Measurements from ENCODE around the gene ITPRID1. TPM values are rescaled to one million over a fixed set of nuclear protein-coding genes. Genes with fewer than 3 reads are reported as not detected.

The ITPRID1 gene
- total and polyA plus RNA-seq, 2 donors = 0.02 to 0.05 TPM

DNA sequence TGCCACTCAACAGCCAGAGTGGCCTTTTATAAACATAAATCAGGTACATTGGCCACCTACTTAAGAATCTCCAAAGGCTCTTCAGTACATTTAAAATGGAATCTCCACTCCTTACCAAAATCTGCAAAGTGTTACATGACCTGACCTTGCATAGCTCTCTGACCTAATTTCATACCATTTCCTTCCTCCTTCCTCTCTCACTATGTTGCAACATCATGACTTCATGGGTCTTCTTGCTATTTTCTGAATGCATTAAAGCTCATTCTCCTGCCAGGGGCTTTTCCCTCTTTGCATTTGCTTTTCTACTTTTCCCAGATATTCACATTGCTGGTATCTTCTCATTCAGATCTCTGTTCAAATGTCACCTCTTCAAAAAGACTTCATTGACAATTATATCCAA is 151.0 kb downstream of the ITPRID1 start:
- Histone ChIP-seq H3K4me3 (ENCODE audit: low read length in 2 of 2) (no peak overlapping the region), H3K9me3 (ENCODE audit: control insufficient read depth in 2 of 2, insufficient read depth in 1 of 2, low read length in 1 of 2) (no peaks in the 10 kb centered on the region), H3K36me3 (ENCODE audit: control insufficient read depth in 2 of 2, insufficient read depth in 2 of 2, low read length in 1 of 2) (no peaks in the 10 kb centered on the region), H3K4me1 (ENCODE audit: control insufficient read depth in 2 of 2, insufficient read depth in 2 of 2, low read length in 2 of 2) (no peaks in the 10 kb centered on the region), H3K27ac (ENCODE audit: low read depth in 1 of 2, low read length in 1 of 2) (no peak overlapping the region), H3K27me3 (ENCODE audit: control insufficient read depth in 2 of 2, insufficient read depth in 1 of 2, low read length in 1 of 2) (no peaks in the 10 kb centered on the region)
- DNase-seq (ENCODE audit: low read depth in 6 of 9, low spot score in 9 of 9) = no peak

DNA sequence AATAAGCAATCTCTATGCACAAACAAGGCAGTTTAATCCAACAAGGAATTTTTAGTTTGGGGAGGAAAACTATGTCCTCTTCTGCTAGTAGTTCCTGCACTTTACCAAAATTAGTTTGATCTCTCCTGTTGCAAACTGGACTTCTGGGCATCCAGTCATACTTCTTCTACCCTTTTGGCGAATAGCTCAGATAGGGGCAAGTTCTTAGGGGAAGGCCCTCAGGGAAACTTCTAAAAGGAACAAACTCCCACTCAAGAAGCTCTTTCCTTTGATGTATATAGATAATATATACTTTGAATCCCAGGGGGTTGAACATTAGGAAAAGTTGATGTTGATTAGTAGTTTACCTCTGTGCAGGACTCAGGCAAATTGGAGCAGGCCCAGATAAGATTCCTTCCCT is 151.7 kb downstream of the ITPRID1 start:
- H3K4me3 ChIP-seq (ENCODE audit: low read length in 2 of 2) = no peak overlapping the region
- H3K27me3 ChIP-seq (ENCODE audit: control insufficient read depth in 2 of 2, insufficient read depth in 1 of 2, low read length in 1 of 2) = no peaks in the 10 kb centered on the region
- H3K27ac ChIP-seq (ENCODE audit: low read depth in 1 of 2, low read length in 1 of 2) = no peak overlapping the region
- WGBS = 97% methylated on average over 1 of the region's 1 CpG
- H3K4me1 ChIP-seq (ENCODE audit: control insufficient read depth in 2 of 2, insufficient read depth in 2 of 2, low read length in 2 of 2) = no peaks in the 10 kb centered on the region
- H3K9me3 ChIP-seq (ENCODE audit: control insufficient read depth in 2 of 2, insufficient read depth in 1 of 2, low read length in 1 of 2) = no peaks in the 10 kb centered on the region
- DNase-seq (ENCODE audit: low read depth in 6 of 9, low spot score in 9 of 9) = no peak
- H3K36me3 ChIP-seq (ENCODE audit: control insufficient read depth in 2 of 2, insufficient read depth in 2 of 2, low read length in 1 of 2) = no peaks in the 10 kb centered on the region

DNA sequence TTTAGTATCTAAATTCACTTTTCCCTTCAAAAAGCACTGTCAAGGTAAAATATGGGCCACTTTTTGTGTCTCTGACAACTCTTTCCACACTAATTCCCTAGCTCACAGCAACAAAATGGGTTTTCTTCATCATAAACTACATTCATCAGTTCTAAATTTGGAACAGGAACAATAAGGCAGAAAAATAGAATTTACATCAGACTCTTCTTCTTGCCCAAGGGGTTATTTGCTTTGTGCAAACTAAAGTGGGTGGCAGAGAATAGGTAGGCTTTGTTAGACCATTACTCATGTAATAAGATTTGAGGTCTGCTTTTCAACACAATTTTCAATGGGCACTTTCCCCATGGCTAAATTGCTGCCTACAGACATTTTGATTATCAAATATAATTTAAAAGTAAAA is 155.6 kb downstream of the ITPRID1 start:
- Histone ChIP-seq H3K4me3 (ENCODE audit: low read length in 2 of 2) (no peak overlapping the region), H3K27me3 (ENCODE audit: control insufficient read depth in 2 of 2, insufficient read depth in 1 of 2, low read length in 1 of 2) (no peaks in the 10 kb centered on the region), H3K27ac (ENCODE audit: low read depth in 1 of 2, low read length in 1 of 2) (no peak overlapping the region), H3K9me3 (ENCODE audit: control insufficient read depth in 2 of 2, insufficient read depth in 1 of 2, low read length in 1 of 2) (no peaks in the 10 kb centered on the region), H3K36me3 (ENCODE audit: control insufficient read depth in 2 of 2, insufficient read depth in 2 of 2, low read length in 1 of 2) (no peaks in the 10 kb centered on the region), H3K4me1 (ENCODE audit: control insufficient read depth in 2 of 2, insufficient read depth in 2 of 2, low read length in 2 of 2) (no peaks in the 10 kb centered on the region)
- no peak for DNase-seq (ENCODE audit: low read depth in 6 of 9, low spot score in 9 of 9)

DNA sequence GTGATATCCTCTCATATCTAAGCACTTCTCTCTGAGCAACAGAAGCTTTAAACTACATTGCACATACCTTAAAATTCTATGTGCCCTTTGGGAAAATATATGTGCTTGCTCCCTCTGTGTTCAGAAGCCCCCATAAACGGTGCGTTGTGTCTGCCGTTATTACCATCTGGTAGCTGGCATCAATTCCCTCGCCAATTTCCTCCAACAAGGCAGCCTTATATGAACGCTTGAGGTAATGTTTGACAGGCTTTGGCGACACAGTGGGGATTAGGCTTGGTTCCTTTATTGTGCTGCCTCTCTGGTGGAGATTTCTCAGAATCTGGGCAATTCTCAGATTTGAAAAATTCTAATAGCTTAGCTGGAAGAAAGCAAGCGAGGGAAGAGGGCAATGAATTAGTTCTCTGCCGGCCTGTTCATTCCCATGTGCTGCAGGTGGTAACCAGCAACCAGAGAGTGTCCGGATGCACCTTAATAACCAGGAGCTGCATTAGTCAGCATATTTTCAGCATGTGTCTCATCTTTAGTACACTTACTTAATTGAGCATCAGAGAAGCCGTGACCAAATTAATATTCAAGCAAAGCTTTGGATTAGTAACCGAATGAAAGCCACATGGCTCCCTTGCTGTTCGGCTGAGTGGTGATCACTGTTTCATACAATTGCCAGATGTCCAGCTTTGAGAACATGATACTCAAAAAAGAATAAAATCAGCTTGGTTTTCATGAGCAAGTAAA is 165.8 kb downstream of the ITPRID1 start:
- no peaks in the 10 kb centered on the region for H3K9me3 ChIP-seq (ENCODE audit: control insufficient read depth in 2 of 2, insufficient read depth in 1 of 2, low read length in 1 of 2)
- H3K4me1 ChIP-seq (ENCODE audit: control insufficient read depth in 2 of 2, insufficient read depth in 2 of 2, low read length in 2 of 2) = no peaks in the 10 kb centered on the region
- no peak overlapping the region for H3K27ac ChIP-seq (ENCODE audit: low read depth in 1 of 2, low read length in 1 of 2)
- DNase-seq (ENCODE audit: low read depth in 6 of 9, low spot score in 9 of 9) = no peak
- H3K36me3 ChIP-seq (ENCODE audit: control insufficient read depth in 2 of 2, insufficient read depth in 2 of 2, low read length in 1 of 2) = no peaks in the 10 kb centered on the region
- no peak overlapping the region for H3K4me3 ChIP-seq (ENCODE audit: low read length in 2 of 2)
- no peaks in the 10 kb centered on the region for H3K27me3 ChIP-seq (ENCODE audit: control insufficient read depth in 2 of 2, insufficient read depth in 1 of 2, low read length in 1 of 2)
- 97% methylated on average over 12 of the region's 12 CpGs for WGBS

DNA sequence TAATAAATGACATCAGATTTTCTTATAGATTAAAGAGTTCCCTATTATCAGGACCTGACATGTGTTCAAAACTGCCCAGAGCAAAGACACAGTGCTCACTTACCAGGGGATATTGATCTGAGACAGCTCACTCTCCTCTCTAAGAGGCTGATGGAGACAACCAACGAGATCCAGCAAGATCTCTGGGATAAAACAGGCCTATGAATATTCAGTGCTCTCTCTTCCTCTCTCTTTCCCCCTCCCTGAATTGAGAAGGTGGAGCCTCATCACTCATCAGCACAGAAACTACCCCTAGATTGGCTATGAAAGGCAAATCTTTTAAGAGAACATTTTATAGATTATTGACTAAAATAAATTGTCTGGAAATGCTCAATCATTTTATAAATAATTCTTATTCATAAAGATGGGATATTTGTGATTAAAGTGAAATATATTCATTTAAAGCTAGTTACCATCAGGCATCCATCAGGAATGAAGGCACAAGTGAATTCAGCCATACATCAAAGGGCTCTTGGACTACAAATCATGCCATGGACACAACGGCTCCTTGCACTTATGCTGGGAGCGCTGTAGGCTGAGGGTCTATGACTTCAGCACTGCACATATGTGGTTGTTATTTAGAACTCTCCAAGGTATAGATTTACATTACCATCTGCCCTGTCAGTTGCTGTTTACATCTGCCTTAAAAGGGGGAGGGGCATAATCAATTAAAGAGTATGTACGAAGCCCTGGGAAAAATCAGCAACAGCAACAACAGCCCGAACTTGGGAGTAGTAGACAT is 169.7 kb downstream of the ITPRID1 start:
- H3K27me3 ChIP-seq (ENCODE audit: control insufficient read depth in 2 of 2, insufficient read depth in 1 of 2, low read length in 1 of 2) = peaks cover 0 to 2% of the 10 kb centered on the region in 2 donors
- H3K36me3 ChIP-seq (ENCODE audit: control insufficient read depth in 2 of 2, insufficient read depth in 2 of 2, low read length in 1 of 2) = no peaks in the 10 kb centered on the region
- DNase-seq (ENCODE audit: low read depth in 6 of 9, low spot score in 9 of 9) = no peak
- H3K27ac ChIP-seq (ENCODE audit: low read depth in 1 of 2, low read length in 1 of 2) = no peak overlapping the region
- H3K4me3 ChIP-seq (ENCODE audit: low read length in 2 of 2) = no peak overlapping the region
- H3K4me1 ChIP-seq (ENCODE audit: control insufficient read depth in 2 of 2, insufficient read depth in 2 of 2, low read length in 2 of 2) = no peaks in the 10 kb centered on the region
- WGBS = 77% methylated on average over 5 of the region's 5 CpGs
- H3K9me3 ChIP-seq (ENCODE audit: control insufficient read depth in 2 of 2, insufficient read depth in 1 of 2, low read length in 1 of 2) = no peaks in the 10 kb centered on the region

DNA sequence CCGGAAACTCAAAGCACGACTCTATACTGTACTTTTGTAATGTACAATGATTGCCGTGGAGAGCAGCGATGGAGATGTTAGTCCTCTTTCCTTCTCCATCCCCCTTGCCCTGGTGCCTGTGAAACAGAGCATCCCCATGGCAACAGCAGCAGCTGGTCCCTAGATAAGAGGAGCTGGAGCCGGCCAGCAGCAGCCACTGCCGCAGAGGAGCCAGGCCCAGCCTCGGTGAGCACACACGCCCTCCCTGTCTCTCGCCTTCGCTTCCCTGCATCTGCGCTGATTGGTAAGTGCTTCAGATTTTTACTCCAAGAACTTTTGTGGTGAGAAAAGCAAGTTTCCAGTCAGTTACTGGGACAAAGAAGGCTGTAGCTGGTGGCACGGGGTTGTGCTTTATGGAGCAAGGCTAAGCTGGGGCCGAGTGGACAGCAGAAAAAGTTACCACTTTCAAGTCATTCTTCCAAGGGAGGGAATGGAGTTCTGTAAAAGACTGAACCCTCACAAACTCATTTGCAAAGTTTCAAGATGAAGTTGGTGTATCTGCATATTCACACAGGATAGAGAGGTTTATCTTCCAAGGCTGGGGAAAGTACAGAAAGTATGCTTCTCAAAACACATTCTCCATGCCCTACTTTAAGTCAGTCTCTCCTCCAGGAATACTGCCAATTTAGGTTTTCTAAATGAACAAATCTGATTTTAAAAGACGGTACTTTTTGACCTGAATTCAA is 173.3 kb downstream of the ITPRID1 start, which contains the start of gene PPP1R17:
TSS of gene PPP1R17 (plus strand) at position 192 of the 725 bp plus-strand sequence. CDS start 5,227 bp downstream, outside the sequence.
- Histone ChIP-seq H3K4me1 (ENCODE audit: control insufficient read depth in 2 of 2, insufficient read depth in 2 of 2, low read length in 2 of 2) (no peaks in the 10 kb centered on the region), H3K9me3 (ENCODE audit: control insufficient read depth in 2 of 2, insufficient read depth in 1 of 2, low read length in 1 of 2) (no peaks in the 10 kb centered on the region), H3K27me3 (ENCODE audit: control insufficient read depth in 2 of 2, insufficient read depth in 1 of 2, low read length in 1 of 2) (peaks cover 0 to 2% of the 10 kb centered on the region in 2 donors), H3K4me3 (ENCODE audit: low read length in 2 of 2) (no peak within 1 kb of the TSS), H3K27ac (ENCODE audit: low read depth in 1 of 2, low read length in 1 of 2) (no peak within 1 kb of the TSS), H3K36me3 (ENCODE audit: control insufficient read depth in 2 of 2, insufficient read depth in 2 of 2, low read length in 1 of 2) (no peaks in the 10 kb centered on the region)
- DNase-seq (ENCODE audit: low read depth in 6 of 9, low spot score in 9 of 9) = no peak
- WGBS = 59% methylated on average over 14 of the region's 14 CpGs

DNA sequence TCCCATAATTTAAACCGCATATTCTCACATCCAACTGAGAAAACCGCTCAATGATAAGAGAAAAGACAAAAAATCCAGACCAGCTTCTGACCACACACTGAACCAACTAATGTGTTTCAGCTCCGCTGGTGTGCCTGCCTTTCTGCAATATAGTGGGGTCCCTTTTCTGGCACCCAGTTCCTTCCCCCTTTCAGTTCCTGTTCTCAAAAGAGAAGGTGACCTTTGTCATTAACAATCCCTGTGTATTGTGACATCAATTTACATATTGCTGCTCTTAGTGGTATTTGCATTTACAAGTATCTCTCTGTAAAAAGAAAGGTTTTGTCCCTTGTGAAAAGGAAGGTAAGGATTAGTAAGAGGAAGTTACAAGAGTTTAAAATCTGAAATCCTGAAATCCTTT is 174.5 kb downstream of the ITPRID1 start:
- Histone ChIP-seq H3K27ac (ENCODE audit: low read depth in 1 of 2, low read length in 1 of 2) (no peak overlapping the region), H3K27me3 (ENCODE audit: control insufficient read depth in 2 of 2, insufficient read depth in 1 of 2, low read length in 1 of 2) (peaks cover 0 to 2% of the 10 kb centered on the region in 2 donors), H3K36me3 (ENCODE audit: control insufficient read depth in 2 of 2, insufficient read depth in 2 of 2, low read length in 1 of 2) (no peaks in the 10 kb centered on the region), H3K4me1 (ENCODE audit: control insufficient read depth in 2 of 2, insufficient read depth in 2 of 2, low read length in 2 of 2) (no peaks in the 10 kb centered on the region), H3K4me3 (ENCODE audit: low read length in 2 of 2) (no peak overlapping the region), H3K9me3 (ENCODE audit: control insufficient read depth in 2 of 2, insufficient read depth in 1 of 2, low read length in 1 of 2) (no peaks in the 10 kb centered on the region)
- 59% methylated on average over 3 of the region's 3 CpGs for WGBS
- no peak for DNase-seq (ENCODE audit: low read depth in 6 of 9, low spot score in 9 of 9)

DNA sequence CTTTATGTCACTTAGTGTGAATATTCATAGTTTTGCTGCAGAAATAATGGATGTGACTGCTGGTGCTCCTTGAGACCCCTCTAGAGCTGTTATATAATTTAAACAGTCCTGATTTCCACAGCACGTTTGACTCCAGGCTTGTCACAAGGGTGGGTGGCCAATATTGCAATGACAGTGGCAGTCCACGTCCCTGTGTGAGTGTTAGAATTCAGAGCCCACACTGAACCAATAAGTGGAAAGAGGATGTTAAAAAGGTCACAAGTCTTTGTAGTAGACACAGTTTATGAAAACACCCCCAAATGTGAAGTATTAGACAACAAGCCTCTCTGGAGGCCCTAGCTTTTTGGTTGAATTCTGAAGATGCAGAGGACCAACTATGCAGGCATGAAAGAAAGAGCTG is 175.1 kb downstream of the ITPRID1 start:
- WGBS = 37% methylated on average over 2 of the region's 2 CpGs
- no peak overlapping the region for H3K27ac ChIP-seq (ENCODE audit: low read depth in 1 of 2, low read length in 1 of 2)

DNA sequence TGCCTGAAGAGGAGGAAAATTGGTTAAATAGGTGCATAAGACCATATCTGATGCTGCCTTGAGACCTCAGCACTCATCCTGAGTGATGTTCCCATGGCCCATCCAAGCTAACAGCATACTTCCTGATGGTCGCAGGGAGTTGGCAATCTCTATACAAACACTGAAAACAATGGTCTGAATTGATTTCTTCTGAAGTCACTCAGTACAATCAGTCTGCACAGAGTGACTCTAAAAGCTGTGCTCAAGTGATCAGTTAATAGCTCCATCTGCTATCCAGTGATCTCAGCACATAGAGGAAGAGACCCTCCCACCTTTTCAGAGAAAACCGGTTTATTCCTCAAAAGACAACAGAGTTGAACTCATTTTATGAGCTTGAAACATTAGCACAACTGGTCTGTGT is 177.0 kb downstream of the ITPRID1 start:
- Histone ChIP-seq H3K4me3 (ENCODE audit: low read length in 2 of 2) (no peak overlapping the region), H3K27ac (ENCODE audit: low read depth in 1 of 2, low read length in 1 of 2) (no peak overlapping the region), H3K4me1 (ENCODE audit: control insufficient read depth in 2 of 2, insufficient read depth in 2 of 2, low read length in 2 of 2) (no peaks in the 10 kb centered on the region), H3K9me3 (ENCODE audit: control insufficient read depth in 2 of 2, insufficient read depth in 1 of 2, low read length in 1 of 2) (no peaks in the 10 kb centered on the region), H3K36me3 (ENCODE audit: control insufficient read depth in 2 of 2, insufficient read depth in 2 of 2, low read length in 1 of 2) (no peaks in the 10 kb centered on the region), H3K27me3 (ENCODE audit: control insufficient read depth in 2 of 2, insufficient read depth in 1 of 2, low read length in 1 of 2) (peaks cover 0 to 2% of the 10 kb centered on the region in 2 donors)
- WGBS = 67% methylated on average over 2 of the region's 2 CpGs
- no peak for DNase-seq (ENCODE audit: low read depth in 6 of 9, low spot score in 9 of 9)

More for the DNA sequence above, 175.1 kb downstream of the ITPRID1 start:
- DNase-seq (ENCODE audit: low read depth in 6 of 9, low spot score in 9 of 9) = no peak
- Histone ChIP-seq H3K36me3 (ENCODE audit: control insufficient read depth in 2 of 2, insufficient read depth in 2 of 2, low read length in 1 of 2) (no peaks in the 10 kb centered on the region), H3K27me3 (ENCODE audit: control insufficient read depth in 2 of 2, insufficient read depth in 1 of 2, low read length in 1 of 2) (peaks cover 0 to 2% of the 10 kb centered on the region in 2 donors), H3K4me3 (ENCODE audit: low read length in 2 of 2) (no peak overlapping the region), H3K9me3 (ENCODE audit: control insufficient read depth in 2 of 2, insufficient read depth in 1 of 2, low read length in 1 of 2) (no peaks in the 10 kb centered on the region), H3K4me1 (ENCODE audit: control insufficient read depth in 2 of 2, insufficient read depth in 2 of 2, low read length in 2 of 2) (no peaks in the 10 kb centered on the region)
